ENCODE results near the gene TSSK2. TPM values are rescaled to one million over a fixed set of nuclear protein-coding genes. Genes with fewer than 3 reads are reported as not detected.

Gene TSSK2
- total RNA-seq, 2 experiments from 2014 or later: not detected

DNA sequence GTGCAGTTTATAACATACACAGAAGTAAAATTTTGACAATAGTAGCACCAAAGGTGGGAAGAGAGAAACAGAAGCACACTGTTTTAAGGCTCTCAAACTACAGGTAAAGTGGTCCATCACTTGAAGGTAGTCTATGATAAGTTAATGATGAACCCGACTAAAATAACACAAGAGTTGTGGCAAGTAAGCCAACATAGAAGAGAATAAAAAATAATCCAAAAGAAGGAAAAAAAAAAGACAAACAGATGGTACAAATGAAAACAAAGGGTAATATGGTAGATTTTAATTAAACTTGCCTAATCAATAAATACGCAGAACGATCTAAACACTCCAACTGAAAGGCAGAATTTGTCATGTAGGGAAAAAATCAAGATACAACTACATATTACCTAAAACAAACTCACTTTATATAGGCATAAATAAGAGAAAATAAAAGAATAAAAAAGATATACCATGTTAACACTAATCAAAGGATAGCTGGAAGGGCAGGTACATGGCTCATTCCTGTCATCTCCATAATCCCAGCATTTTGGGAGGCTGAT is 40.5 kb upstream of the TSSK2 start:
- H3K27ac ChIP-seq (ENCODE audit: low read depth, low read length, poor library complexity, severe bottlenecking): no peak overlapping the region
- no peak for DNase-seq (ENCODE audit: low spot score)
- TF ChIP-seq EZH2phosphoT487 (IDR thresholded peaks at IDR 0.05; ENCODE audit: borderline replicate concordance, low read depth, low read length): no peak
- TF ChIP-seq, protein P1, sequence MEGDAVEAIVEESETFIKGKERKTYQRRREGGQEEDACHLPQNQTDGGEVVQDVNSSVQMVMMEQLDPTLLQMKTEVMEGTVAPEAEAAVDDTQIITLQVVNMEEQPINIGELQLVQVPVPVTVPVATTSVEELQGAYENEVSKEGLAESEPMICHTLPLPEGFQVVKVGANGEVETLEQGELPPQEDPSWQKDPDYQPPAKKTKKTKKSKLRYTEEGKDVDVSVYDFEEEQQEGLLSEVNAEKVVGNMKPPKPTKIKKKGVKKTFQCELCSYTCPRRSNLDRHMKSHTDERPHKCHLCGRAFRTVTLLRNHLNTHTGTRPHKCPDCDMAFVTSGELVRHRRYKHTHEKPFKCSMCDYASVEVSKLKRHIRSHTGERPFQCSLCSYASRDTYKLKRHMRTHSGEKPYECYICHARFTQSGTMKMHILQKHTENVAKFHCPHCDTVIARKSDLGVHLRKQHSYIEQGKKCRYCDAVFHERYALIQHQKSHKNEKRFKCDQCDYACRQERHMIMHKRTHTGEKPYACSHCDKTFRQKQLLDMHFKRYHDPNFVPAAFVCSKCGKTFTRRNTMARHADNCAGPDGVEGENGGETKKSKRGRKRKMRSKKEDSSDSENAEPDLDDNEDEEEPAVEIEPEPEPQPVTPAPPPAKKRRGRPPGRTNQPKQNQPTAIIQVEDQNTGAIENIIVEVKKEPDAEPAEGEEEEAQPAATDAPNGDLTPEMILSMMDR (conservative IDR thresholded peaks at IDR 0.05; ENCODE audit: low read length): no peak
- peaks cover 3% of the 10 kb centered on the region; the same call in 1 of the 2 replicates for H3K36me3 ChIP-seq (ENCODE audit: insufficient read depth, low read length)
- intact Hi-C loops (cut with micrococcal nuclease; ENCODE audit: unreplicated experiment): no loop called here
- peaks cover 15% of the 10 kb centered on the region for H3K4me1 ChIP-seq (ENCODE audit: insufficient read depth, low read length, poor library complexity, severe bottlenecking)
- H3K4me3 ChIP-seq (ENCODE audit: low read depth, low read length, poor library complexity, severe bottlenecking): no peak overlapping the region
- H4K20me1 ChIP-seq (ENCODE audit: insufficient read depth, low read length): 0 out of 2 replicates have a peak, but pooled peaks cover 3% of the 10 kb centered on the region
- H2AFZ ChIP-seq (ENCODE audit: low read length): no peak overlapping the region
- peaks cover under 1% of the 10 kb centered on the region; the same call in 1 of the 2 replicates for H3K79me2 ChIP-seq (ENCODE audit: insufficient read depth, low read depth, low read length)
- H3K9me3 ChIP-seq (ENCODE audit: low read length): no peaks in the 10 kb centered on the region
- H3K9me2 ChIP-seq (ENCODE audit: insufficient read depth, low read length): no peaks in the 10 kb centered on the region
- POLR2A ChIA-PET: interaction anchor here (0.6 kb wide), 2 partner anchors 35 to 1412 kb away, joined by 3 to 4 read pairs; no protein-coding TSS in a partner anchor
- BruUV-seq (replicated peaks): no TSS peak
- no peak overlapping the region for H3K4me2 ChIP-seq (ENCODE audit: low read length)
- CTCF ChIA-PET (ENCODE audit: unreplicated experiment): no interaction called here

DNA sequence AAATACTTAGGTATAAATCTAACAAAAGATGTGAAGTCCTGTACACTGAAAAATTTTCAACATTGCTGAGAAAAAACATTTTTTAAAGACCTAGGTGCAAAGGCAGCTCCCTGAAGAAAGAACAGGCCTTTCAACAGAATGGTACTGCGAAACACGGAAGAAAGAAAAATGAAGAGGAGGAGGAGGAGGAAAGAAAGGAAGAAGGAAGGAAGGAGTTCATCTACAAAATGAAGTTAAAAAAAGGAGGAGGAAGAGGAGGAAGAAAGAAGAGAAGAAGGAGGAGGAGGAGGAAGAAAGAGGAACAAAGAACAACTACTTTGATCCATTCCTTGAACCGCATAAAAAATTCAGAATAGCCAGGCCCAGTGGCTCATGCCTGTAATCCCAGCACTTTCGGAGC is 38.4 kb upstream of the TSSK2 start:
- H3K27ac ChIP-seq (ENCODE audit: low read depth, low read length, poor library complexity, severe bottlenecking): no peak overlapping the region
- peaks cover 6% of the 10 kb centered on the region; the same call in 1 of the 2 replicates for H3K79me2 ChIP-seq (ENCODE audit: insufficient read depth, low read depth, low read length)
- no peak overlapping the region for H2AFZ ChIP-seq (ENCODE audit: low read length)
- POLR2A ChIA-PET: no interaction called here
- H4K20me1 ChIP-seq (ENCODE audit: insufficient read depth, low read length): no peaks in the 10 kb centered on the region; the same call in 1 of the 2 replicates
- H3K4me3 ChIP-seq (ENCODE audit: low read depth, low read length, poor library complexity, severe bottlenecking): no peak overlapping the region
- no peaks in the 10 kb centered on the region for H3K4me1 ChIP-seq (ENCODE audit: insufficient read depth, low read length, poor library complexity, severe bottlenecking)
- no peak for DNase-seq (ENCODE audit: low spot score)
- no TSS peak for BruUV-seq (replicated peaks)
- no peaks in the 10 kb centered on the region for H3K9me3 ChIP-seq (ENCODE audit: low read length)
- H3K4me2 ChIP-seq (ENCODE audit: low read length): no peak overlapping the region
- CTCF ChIA-PET (ENCODE audit: unreplicated experiment): no interaction called here
- H3K9me2 ChIP-seq (ENCODE audit: insufficient read depth, low read length): no peaks in the 10 kb centered on the region
- TF ChIP-seq, protein P1 (conservative IDR thresholded peaks at IDR 0.05; ENCODE audit: low read length): no peak
- no peak for TF ChIP-seq EZH2phosphoT487 (IDR thresholded peaks at IDR 0.05; ENCODE audit: borderline replicate concordance, low read depth, low read length)
- intact Hi-C loops (cut with micrococcal nuclease; ENCODE audit: unreplicated experiment): no loop called here
- peaks cover 6% of the 10 kb centered on the region; the same call in 1 of the 2 replicates for H3K36me3 ChIP-seq (ENCODE audit: insufficient read depth, low read length)

DNA sequence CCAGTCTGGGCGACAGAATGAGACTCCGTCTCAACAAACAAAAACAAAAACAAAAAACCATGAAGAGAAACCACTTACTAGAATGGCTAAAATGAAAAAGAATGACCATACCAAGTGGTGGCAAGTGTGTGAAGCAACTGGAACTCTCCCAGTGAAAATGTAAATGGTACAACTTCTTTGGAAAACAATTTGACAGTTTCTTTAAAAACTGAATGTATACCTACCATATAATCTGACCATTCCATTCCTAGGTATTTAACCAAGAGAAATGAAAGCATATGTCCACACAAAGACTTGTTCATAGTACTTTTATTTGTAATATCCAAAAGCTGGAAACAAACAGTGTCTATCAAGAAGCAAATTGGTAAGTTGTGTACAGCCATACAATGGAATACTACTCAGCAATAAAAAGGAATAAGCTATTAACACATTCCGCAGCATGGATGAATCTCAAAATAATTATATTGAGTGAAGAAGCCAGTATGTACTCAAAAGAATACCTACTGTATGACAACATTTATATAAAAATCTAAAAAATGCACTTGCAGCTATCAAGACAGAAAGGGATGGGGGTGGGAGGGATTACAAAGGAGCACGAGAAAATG is 36.6 kb upstream of the TSSK2 start:
- DNase-seq (ENCODE audit: low spot score): no peak
- TF ChIP-seq, protein P1 (conservative IDR thresholded peaks at IDR 0.05; ENCODE audit: low read length): no peak
- TF ChIP-seq EZH2phosphoT487 (IDR thresholded peaks at IDR 0.05; ENCODE audit: borderline replicate concordance, low read depth, low read length): no peak
- no TSS peak for BruUV-seq (replicated peaks)
- H3K27ac ChIP-seq (ENCODE audit: low read depth, low read length, poor library complexity, severe bottlenecking): no peak overlapping the region
- no peaks in the 10 kb centered on the region for H3K9me2 ChIP-seq (ENCODE audit: insufficient read depth, low read length)
- H2AFZ ChIP-seq (ENCODE audit: low read length): no peak overlapping the region
- ChIA-PET POLR2A (interaction anchor here (0.6 to 1.1 kb wide), 2 partner anchors 9 to 24 kb away, joined by 4 read pairs; no protein-coding TSS in a partner anchor), CTCF (ENCODE audit: unreplicated experiment) (no interaction called here)
- H3K4me1 ChIP-seq (ENCODE audit: insufficient read depth, low read length, poor library complexity, severe bottlenecking): no peaks in the 10 kb centered on the region
- H3K4me3 ChIP-seq (ENCODE audit: low read depth, low read length, poor library complexity, severe bottlenecking): no peak overlapping the region
- H3K36me3 ChIP-seq (ENCODE audit: insufficient read depth, low read length): peaks cover 15% of the 10 kb centered on the region; the same call in 1 of the 2 replicates
- intact Hi-C loops (cut with micrococcal nuclease; ENCODE audit: unreplicated experiment): no loop called here
- H3K79me2 ChIP-seq (ENCODE audit: insufficient read depth, low read depth, low read length): peaks cover 6% of the 10 kb centered on the region; the same call in 1 of the 2 replicates
- no peaks in the 10 kb centered on the region for H3K9me3 ChIP-seq (ENCODE audit: low read length)
- H4K20me1 ChIP-seq (ENCODE audit: insufficient read depth, low read length): peaks cover 3% of the 10 kb centered on the region; the same call in 1 of the 2 replicates
- H3K4me2 ChIP-seq (ENCODE audit: low read length): no peak overlapping the region
